GM19043 (cell line): ENCODE measurements around the gene RBMS1.
"Not testable (repeated sequence)": the region's sequence is repeated elsewhere in the genome, so short reads cannot be mapped to it uniquely, and the experiment has no call there.

ENCODE experiments used
- ATAC-seq: cut with Tn5 transposase; IDR thresholded peaks from one replicate; pipeline ENCODE4 v1.9.1; 2021; ENCODE audit warnings: low read depth; ENCODE audit not compliant: unreplicated experiment

RBMS1 gene

DNA sequence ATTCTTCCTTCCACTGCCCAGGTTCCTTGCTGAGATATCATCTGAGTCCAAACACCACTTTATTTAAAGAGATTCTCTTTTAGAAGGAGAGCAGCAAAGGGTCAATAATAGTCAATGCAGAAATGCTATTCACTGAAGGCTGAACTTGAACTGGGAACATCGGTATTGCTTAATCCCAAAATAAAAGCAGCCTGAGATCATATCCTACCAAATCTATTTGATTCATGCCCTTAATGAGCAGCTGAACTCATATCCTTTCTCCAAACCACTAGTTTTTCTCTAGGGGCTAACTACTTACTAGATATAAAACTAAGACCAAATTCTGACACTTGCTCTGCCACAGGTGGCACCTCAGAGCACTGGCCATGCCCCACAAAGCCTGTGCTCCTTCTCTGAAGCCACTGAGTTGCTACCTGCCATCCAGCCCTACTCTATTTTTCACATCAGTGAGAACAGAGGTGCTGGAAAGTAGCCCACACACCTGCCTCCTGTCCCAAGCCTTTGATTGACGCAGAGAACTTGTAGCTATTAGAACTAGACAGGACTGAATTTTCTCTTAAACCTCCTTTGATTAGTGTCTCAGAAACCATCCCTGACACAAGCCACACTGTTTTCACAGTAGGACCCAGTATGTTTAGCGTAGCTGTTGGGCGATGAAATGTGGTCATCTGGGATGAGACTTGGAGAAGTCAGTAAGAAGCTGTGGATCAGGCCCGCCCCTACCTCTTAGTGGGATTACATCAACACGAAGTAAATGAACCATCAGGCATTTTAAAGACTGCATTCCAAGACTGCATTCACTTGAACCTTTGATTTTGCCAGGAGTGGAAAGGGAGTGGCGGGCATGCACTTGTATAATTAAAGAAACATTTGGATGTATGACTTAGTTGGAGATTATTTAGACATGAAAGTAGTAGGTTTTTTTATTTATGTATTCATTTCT is 124.3 kb downstream of the RBMS1 start:
- no peak for ATAC-seq

- no peak for ATAC-seq
Observed at GRCh38 chr2:160367887-160368286, 125.7 kb downstream of the RBMS1 start.

DNA sequence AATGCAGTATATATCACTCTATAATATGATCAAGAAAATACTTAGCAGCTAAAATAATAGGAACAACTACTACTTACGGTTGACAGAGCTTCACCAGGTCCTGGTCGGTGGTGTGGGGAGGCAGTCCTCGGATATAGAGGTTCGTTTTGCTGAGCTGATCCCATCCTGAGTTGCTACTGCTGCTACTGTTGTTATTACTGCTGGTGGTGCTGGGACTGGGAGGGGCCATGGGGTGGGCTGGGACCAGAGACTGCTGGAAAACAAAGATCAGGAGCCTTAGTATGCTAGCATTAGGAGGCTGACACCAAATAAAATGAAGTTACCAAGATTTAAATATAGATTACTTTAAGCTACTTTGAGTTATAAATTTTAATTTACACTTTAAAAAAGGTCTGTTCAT is 126.5 kb downstream of the RBMS1 start:
- ATAC-seq, result not testable (repeated sequence)

DNA sequence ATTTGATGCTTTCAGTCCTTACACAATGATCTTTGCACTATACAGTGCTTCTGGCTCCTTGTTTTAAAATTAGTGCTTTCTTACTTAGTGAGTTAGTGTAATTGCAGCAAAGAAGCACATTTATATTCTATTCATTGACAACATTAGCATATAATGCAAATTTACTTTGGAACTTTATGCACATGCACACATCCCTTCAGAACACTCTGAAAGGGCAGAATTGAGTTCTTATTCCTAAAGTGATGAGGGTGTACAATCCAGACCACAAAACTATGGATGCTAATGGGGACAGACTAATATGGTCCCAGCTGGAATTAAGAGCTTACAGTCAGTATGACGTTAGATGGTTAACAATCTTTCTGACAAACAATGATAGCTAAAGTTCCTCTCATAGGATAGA is 127.1 kb downstream of the RBMS1 start:
- no peak for ATAC-seq

DNA sequence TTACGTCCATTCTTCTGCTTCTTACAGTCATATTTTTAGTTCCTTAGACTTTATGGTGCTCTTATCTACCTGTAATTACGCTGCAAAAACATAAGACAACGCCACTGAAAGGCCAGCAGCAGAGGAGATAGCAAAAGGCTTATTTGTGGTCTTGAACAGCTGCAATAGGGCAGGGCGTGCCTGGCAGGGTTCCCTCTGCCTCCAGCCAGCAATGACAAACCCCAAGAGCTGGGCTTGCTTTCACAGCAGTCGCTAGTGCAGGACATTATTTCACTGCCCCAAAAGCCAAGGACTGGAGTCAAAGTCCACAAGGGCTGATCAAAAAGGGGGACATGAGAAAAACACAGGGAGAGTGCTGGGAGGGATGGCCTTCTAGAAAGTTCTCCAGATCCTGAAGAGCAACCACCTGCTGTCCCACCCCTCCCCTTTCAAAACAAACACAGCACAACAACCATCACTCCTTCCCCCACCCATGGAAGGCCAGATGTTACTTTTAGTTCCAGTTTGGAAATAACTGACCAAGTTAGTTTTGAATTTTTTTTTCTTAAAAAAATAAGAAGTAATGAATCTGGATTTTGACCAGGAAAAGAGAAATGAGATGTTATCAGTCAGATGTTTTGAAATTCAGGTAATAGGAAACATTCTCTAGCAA is 127.8 kb downstream of the RBMS1 start:
- no peak for ATAC-seq

DNA sequence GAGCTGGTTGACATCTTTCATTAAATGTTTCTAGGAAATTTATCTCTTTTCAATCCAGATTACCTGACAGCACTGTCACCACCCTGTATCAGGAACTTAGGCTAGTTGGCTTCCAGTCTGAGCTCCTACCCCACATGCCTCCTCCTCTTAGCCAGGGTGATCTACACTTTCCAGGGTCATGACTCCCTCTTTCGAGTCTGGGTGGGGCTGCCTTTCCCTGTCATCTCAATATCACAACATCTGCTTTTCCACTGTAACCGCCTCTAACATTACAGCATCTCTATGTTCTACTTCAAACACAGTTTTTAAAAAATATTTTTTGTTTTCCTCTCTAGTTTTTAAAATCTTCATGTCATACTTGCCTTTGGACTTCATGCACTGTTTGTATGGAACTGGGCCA is 129.2 kb downstream of the RBMS1 start:
- no peak for ATAC-seq

GRCh38 chr2:160363961-160364360 is 129.6 kb downstream of the RBMS1 start:
- no peak for ATAC-seq

DNA sequence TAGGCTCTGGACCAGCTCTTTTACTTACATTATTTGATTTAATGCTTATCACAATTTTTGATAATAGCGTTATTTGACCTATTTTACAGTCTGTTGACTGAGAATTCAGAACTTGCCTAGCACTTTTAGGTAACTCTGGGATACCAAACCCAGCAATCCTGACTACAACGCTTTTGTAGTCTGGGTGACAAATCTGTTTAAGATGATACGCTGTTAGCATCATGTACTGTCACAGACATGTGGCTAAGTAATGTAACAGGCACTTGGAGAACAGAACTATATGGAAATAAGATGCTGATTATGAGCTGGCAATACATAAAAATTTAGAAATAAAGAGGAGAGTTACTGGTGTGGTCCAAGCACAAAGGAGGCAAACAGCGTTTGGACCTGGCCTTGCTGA is 130.6 kb downstream of the RBMS1 start:
- ATAC-seq, result no peak

DNA sequence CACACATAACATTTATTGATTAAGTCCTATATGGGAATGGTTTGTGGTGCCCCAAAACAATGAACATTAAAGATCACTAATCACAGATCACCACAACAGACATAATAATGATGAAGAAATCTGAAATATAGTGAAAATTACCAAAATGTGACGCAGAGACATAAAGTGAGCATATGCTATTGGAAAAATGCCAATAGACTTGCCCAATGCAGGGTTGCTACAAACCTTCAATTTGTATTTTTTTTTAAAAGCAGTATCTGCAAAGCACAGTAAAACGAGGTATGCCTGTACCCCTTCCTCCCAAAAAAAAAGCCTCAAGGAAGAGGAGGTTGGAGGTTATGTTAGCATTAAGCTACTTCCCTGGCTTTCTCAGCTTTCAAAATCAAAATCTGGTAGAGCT is 131.1 kb downstream of the RBMS1 start:
- ATAC-seq, result no peak

GRCh38 chr2:160362018-160362417 is 131.6 kb downstream of the RBMS1 start:
- ATAC-seq, result no peak

- ATAC-seq, result no peak
Observed at GRCh38 chr2:160360089-160360757, 133.4 kb downstream of the RBMS1 start.

DNA sequence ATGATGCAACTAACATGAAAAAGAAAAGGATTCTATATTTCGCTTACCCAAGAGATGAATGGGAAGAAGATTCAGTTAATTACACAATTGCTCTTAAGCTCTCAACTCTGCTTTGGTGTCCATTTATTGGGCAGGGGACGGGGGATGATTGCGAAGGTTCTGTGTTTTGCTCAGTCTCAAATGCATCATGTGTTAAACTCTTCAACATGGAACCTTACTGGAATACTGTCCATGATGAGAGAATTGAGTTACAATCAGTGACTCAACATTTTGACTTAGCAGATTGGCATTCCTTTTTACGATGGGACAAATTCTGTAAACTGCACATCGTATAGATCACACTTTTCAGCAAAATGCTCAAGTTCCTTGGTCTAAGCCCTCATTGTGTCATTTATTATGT is 135.6 kb downstream of the RBMS1 start:
- ATAC-seq, result no peak

DNA sequence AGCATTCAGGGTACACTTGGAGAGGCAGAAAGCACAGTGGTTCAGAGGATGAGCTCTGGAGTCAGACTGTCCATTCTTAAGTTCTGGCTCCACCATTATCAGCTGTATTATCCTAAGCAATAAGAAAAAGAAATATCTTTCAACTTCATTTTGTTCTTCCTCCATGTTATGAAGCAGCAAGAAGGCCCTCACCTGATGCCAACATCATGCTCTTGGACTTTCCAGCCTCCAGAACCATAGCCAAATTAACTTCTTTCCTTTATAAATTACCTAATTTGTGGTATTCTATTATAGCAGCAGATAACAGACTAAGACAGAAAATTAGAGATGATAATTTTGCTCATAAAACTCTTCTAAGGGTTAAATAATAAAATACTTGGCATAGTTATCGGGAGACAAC is 137.1 kb downstream of the RBMS1 start:
- ATAC-seq, result no peak

- no peak for ATAC-seq
Observed at GRCh38 chr2:160355080-160355479, 138.5 kb downstream of the RBMS1 start.

DNA sequence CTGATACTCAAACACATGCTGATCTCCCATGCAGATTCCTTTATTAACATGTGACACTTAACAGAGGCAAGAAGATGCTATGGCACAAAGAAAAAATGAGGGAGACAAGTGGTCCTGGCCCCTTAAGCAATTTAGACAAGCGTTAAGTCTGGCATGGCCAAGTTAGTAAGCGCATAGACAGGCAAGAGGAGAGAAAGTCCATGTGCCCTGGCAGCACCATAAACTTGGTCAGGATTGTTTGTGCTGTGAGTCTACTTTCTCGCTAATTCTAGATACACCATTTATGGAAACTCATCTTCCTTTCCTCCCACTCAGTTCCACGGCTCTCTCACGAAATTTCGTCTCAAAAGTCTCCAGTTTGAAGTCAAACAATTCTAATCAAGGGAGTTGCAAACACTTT is 138.9 kb downstream of the RBMS1 start:
- ATAC-seq, result no peak

DNA sequence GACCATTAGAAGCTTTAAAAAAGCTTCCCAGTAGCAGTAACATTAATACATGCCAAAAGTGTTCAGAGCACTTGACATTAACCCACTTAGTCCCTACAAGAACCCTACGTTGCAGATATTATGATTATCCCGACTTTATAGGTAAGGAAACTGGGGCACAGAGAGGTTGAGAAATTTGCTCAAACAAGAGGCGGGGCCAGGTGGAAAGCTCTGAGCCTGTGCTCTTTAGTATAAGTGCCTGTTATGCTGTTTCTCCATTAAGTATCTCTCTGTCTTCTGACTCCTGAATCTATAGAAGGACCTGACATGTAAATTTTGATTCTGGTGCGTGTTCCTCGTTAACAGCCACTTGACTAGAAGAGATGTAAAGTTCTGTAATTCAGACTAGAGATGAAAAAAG is 139.8 kb downstream of the RBMS1 start:
- ATAC-seq, result no peak

DNA sequence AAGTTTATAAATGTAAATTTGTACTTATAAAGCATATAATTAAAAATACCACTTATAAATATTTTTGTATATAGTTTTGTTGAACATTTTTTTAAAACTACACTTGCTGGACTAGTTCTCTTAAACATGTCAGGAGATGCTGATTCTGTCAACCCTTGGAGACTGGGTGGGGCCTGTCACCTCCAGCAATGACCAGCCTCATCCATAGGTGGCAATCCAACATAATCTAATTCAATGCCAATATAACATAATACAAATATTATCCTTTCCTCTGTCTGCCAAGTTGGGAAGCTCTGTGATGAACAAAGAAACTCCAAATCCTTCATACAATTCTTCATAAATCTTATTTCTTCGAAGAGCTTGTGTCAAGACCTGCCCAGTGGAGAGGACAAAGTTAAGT is 140.4 kb downstream of the RBMS1 start:
- ATAC-seq, result peak; percentile 69

- ATAC-seq, result no peak
Observed at GRCh38 chr2:160352500-160352899, 141.1 kb downstream of the RBMS1 start.

DNA sequence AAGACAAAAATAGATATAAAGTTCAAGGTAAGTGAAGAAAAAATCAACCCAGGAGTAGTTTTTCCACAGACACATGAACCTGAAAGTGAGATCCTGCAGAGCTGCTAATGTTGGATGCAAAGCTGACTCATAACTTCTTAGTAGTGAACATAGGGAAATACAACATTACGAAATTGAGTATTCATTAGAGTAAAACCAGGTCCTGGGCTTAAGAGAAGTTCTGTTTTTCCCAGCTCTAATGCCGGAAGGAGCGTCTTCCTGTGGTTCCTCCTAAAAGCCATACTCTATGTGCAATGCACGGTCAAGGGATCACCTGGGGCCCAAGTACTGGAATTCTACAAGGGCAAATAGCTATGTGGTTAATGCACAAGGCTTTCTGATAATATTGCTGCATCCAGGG is 141.7 kb downstream of the RBMS1 start:
- ATAC-seq, result no peak

- no peak for ATAC-seq
Observed at GRCh38 chr2:160349306-160349705, 144.3 kb downstream of the RBMS1 start.

DNA sequence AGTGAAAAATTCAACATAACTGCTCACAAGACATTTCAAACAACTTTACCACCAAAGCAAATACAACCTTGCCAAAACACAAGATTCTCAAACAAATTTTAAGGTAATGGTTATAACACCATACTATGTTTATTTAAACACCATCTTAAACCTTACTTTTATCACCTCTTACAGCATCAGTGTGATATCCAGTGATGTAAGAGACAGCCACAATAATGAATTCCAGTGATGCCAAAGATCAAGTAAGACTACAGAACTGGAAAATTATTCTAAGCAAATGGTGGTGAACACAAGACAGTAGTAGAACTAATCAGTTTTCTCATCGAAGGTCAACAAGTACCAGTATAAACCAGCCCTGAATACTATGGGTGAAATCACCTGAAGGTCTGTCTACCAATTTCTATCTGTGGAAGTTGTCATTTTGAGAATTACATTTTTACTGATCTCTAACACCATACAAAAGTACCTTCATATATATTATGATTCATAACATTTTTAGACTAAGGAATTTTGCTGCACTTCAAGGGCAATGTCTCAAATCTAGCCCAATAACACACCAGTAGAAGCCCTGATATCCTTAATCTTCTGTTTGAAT is 146.2 kb downstream of the RBMS1 start:
- no peak for ATAC-seq
